KG1 (cell line): ENCODE results near the gene TNNT1.
"Not testable (repeated sequence)": the region's sequence is repeated elsewhere in the genome, so short reads cannot be mapped to it uniquely, and the experiment has no call there.

Source experiments
- DNase-seq: peaks from one replicate; lab custom pipeline; 2025; lab: John Stamatoyannopoulos, UW

Gene TNNT1

GRCh38 chr19:55149078-55150003 lies at the start of gene TNNT1:
Gene TNNT1, minus strand, starts transcription at chr19:55149206. Its CDS starts 2,049 bp downstream, at chr19:55147157.
- DNase-seq = no peak

GRCh38 chr19:55198651-55199050 lies 49.6 kb upstream of the TNNT1 start:
- DNase-seq = no peak

- DNase-seq = no peak
These were observed 48.5 kb upstream of the TNNT1 start for GRCh38 chr19:55197528-55197927.

GRCh38 chr19:55196803-55197202 lies 47.8 kb upstream of the TNNT1 start:
- no peak for DNase-seq

GRCh38 chr19:55193481-55193880 lies 44.5 kb upstream of the TNNT1 start:
- no peak for DNase-seq

- no peak for DNase-seq
These were observed 40.4 kb upstream of the TNNT1 start for GRCh38 chr19:55189403-55189835.

- no peak for DNase-seq
These were observed 39.6 kb upstream of the TNNT1 start for GRCh38 chr19:55188625-55189024.

- no peak for DNase-seq
These were observed 37.1 kb upstream of the TNNT1 start for GRCh38 chr19:55186080-55186479.

GRCh38 chr19:55181740-55182139 lies 32.7 kb upstream of the TNNT1 start:
- DNase-seq = no peak

GRCh38 chr19:55179606-55180484 lies 30.8 kb upstream of the TNNT1 start, which contains the start of gene SYT5:
Gene SYT5, minus strand, starts transcription at chr19:55180289. Its CDS starts 1,248 bp downstream, at chr19:55179041.
- no peak for DNase-seq

- DNase-seq = peak; percentile 67
These were observed 30.0 kb upstream of the TNNT1 start for GRCh38 chr19:55178781-55179599.

- DNase-seq = no peak
These were observed 27.1 kb upstream of the TNNT1 start for GRCh38 chr19:55176076-55176475.

GRCh38 chr19:55175117-55175867 lies 26.3 kb upstream of the TNNT1 start:
- DNase-seq = no peak

- no peak for DNase-seq
These were observed 25.6 kb upstream of the TNNT1 start for GRCh38 chr19:55174425-55175116.

- no peak for DNase-seq
These were observed 24.9 kb upstream of the TNNT1 start for GRCh38 chr19:55173714-55174409.

GRCh38 chr19:55173186-55173713 lies 24.2 kb upstream of the TNNT1 start:
- no peak for DNase-seq

- DNase-seq = no peak
These were observed 23.7 kb upstream of the TNNT1 start for GRCh38 chr19:55172741-55173140.

GRCh38 chr19:55172318-55172717 lies 23.3 kb upstream of the TNNT1 start:
- not testable (repeated sequence) for DNase-seq

GRCh38 chr19:55171440-55171839 lies 22.4 kb upstream of the TNNT1 start:
- no peak for DNase-seq
